Smooth muscle cell (in vitro differentiated cells): Measurements from ENCODE around the gene RUNDC3A. TPM values are rescaled to one million over a fixed set of nuclear protein-coding genes. Genes with fewer than 3 reads are reported as not detected.

ENCODE experiments used
- DNase-seq: peaks from one replicate; lab custom pipeline; 2025; ENCODE audit not compliant: unreplicated experiment; lab: John Stamatoyannopoulos, UW
- H2AFZ ChIP-seq: fragments of 200-600 bp; sonication (generic); 2 replicates; pipeline ENCODE4 v1.6.0; 2016; ENCODE audit warnings: antibody characterized with exemption, low read depth, mild to moderate bottlenecking
- H3F3A ChIP-seq: fragments of 200-600 bp; sonication (generic); 2 replicates; pipeline ENCODE4 v1.6.0; 2017; ENCODE audit warnings: antibody characterized with exemption, low read depth
- H3K27ac ChIP-seq: fragments of 200-600 bp; sonication (generic); 2 replicates; pipeline ENCODE4 v1.5.1; 2016; ENCODE audit warnings: low read depth, mild to moderate bottlenecking
- H3K27me3 ChIP-seq: fragments of 200-600 bp; sonication (generic); 2 replicates; pipeline ENCODE4 v1.6.1; 2016; ENCODE audit warnings: low read depth, mild to moderate bottlenecking
- H3K36me3 ChIP-seq: fragments of 200-600 bp; sonication (generic); 2 replicates; pipeline ENCODE4 v1.5.1; 2016; ENCODE audit warnings: low read depth
- H3K4me1 ChIP-seq: fragments of 200-600 bp; sonication (generic); 2 replicates; pipeline ENCODE4 v1.5.1; 2016; ENCODE audit warnings: low read depth
- H3K4me2 ChIP-seq: fragments of 200-600 bp; sonication (generic); 2 replicates; pipeline ENCODE4 v1.6.0; 2016; ENCODE audit warnings: mild to moderate bottlenecking
- H3K4me3 ChIP-seq: fragments of 200-600 bp; sonication (generic); 2 replicates; pipeline ENCODE4 v1.5.1; 2016; ENCODE audit warnings: mild to moderate bottlenecking
- H3K79me2 ChIP-seq: fragments of 200-600 bp; sonication (generic); 2 replicates; pipeline ENCODE4 v1.6.0; 2016; ENCODE audit warnings: low read depth, mild to moderate bottlenecking
- H3K9ac ChIP-seq: fragments of 200-600 bp; sonication (generic); 2 replicates; pipeline ENCODE4 v1.6.0; 2016; ENCODE audit warnings: low read depth
- H3K9me3 ChIP-seq: fragments of 200-600 bp; sonication (generic); replicated peaks from 2 replicates; pipeline ENCODE4 v1.5.1; 2016; ENCODE audit warnings: low read depth
- H4K20me1 ChIP-seq: fragments of 200-600 bp; sonication (generic); 2 replicates; pipeline ENCODE4 v1.6.0; 2016; ENCODE audit warnings: low read depth
- WGBS: methylation state at CpG from one replicate; pipeline ENCODE4 v1.1.7; 2016; ENCODE audit warnings: low lambda C conversion rate; 5-methylcytosine and 5-hydroxymethylcytosine counted together
- polyA plus RNA-seq: library from polyadenylated mRNA; unstranded; fragments of >200 nt; fragmentation: Nextera tagmentation; extraction: Ambion mirVana; gene quantifications from 2 replicates; pipeline ENCODE4 v1.2.1, GENCODE V29; 2016
- total RNA-seq: library from RNA; depleted of rRNA; stranded (reverse); fragments of >200 nt; gene quantifications from 2 replicates; pipeline ENCODE4 v1.2.3, GENCODE V29; 2014
- TF ChIP-seq, protein P1 (sequence below): fragments of 200-600 bp; sonication (generic); IDR thresholded peaks from 2 replicates; pipeline ENCODE4 v1.5.1; 2017; ENCODE audit warnings: borderline replicate concordance, mild to moderate bottlenecking, antibody characterized with exemption; ENCODE audit not compliant: insufficient read depth, poor library complexity, severe bottlenecking

The RUNDC3A gene
- total and polyA plus RNA-seq, 2 experiments from 2014 or later, result 0.21 to 0.36 TPM

DNA sequence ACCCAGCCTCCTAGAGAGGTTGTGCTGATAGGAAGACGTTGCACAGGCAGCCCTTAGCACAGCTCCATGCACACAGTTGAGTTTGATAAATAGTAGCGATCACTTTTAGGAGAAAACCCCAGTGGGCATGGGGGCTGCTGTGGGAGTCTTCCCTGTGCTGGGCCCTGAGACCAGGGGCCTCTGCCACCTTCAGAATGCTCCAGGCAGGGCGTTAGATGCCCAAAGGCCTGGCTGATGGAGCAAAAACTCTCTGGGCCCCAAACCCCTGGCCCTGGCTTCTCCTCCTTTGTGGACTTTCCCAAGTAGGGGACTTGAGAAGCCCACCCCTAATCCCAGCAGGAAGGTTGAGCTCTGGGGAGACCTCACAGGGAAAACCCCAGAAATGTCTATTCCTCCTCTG, 26.1 kb upstream of the RUNDC3A start:
- no peak overlapping the region for H3K4me3 ChIP-seq
- TF ChIP-seq, protein P1, sequence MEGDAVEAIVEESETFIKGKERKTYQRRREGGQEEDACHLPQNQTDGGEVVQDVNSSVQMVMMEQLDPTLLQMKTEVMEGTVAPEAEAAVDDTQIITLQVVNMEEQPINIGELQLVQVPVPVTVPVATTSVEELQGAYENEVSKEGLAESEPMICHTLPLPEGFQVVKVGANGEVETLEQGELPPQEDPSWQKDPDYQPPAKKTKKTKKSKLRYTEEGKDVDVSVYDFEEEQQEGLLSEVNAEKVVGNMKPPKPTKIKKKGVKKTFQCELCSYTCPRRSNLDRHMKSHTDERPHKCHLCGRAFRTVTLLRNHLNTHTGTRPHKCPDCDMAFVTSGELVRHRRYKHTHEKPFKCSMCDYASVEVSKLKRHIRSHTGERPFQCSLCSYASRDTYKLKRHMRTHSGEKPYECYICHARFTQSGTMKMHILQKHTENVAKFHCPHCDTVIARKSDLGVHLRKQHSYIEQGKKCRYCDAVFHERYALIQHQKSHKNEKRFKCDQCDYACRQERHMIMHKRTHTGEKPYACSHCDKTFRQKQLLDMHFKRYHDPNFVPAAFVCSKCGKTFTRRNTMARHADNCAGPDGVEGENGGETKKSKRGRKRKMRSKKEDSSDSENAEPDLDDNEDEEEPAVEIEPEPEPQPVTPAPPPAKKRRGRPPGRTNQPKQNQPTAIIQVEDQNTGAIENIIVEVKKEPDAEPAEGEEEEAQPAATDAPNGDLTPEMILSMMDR, result no peak
- no peaks in the 10 kb centered on the region for H4K20me1 ChIP-seq
- no peak overlapping the region for H3K4me2 ChIP-seq
- H3K27ac ChIP-seq, result no peak overlapping the region
- H3K4me1 ChIP-seq, result no peaks in the 10 kb centered on the region
- H3K9ac ChIP-seq, result no peak overlapping the region
- no peaks in the 10 kb centered on the region for H3K79me2 ChIP-seq
- H3K9me3 ChIP-seq, result no peaks in the 10 kb centered on the region
- no peaks in the 10 kb centered on the region for H3F3A ChIP-seq
- no peak for DNase-seq
- no peak overlapping the region for H2AFZ ChIP-seq
- H3K27me3 ChIP-seq, result no peaks in the 10 kb centered on the region
- no peaks in the 10 kb centered on the region for H3K36me3 ChIP-seq
- 80% methylated on average over 3 of the region's 3 CpGs for WGBS

DNA sequence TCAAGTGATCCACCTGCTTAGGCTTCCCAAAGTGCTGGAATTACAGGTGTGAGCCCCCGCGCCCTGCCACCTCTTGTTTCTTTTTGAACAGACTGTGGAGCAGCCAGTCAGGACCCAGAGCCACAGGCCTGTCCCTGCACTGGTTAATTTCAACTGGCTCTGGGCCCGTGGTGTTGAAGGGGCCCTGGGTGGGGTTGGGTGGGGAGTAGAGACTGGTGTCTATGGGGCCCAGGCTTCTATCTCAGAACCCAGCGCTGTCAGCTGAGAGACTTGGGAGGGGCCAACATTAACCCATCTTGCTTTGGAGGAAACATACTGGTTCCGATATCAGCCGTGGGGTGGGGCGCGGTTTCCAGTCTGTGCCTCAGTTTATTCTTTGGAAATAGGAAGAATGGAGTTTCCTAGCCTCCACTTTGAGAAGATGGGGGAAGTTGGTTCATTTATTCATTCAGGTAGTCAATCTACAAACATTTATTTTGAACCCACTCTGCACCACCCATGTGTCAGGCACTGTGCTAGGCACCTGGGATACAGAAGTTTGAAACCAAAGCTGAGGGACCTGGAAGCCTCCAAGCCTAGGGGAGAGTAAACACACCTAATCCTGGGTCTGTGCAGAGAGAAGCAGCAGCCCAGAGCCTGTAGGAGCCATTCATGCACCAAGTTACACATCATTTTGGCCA, 24.9 kb upstream of the RUNDC3A start:
- H3K9me3 ChIP-seq, result no peaks in the 10 kb centered on the region
- 91% methylated on average over 8 of the region's 8 CpGs for WGBS

DNA sequence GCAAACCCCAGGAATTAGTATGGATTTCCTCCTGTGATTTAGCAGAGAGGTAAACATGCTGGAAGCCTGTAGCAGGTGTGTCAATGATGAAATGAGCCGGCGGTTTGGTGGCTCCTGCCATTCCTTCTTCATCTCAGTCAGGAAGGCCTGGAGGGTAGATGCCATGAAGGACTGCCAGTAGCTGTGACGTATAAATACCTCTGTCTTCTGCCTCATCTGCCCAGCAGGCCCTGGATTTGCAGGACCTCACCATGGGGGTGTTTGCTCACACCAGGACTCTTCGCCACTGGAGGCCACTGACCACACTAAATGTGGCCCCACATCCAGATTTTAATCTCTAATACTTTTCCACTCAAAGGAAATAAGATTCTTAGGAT, 24.4 kb upstream of the RUNDC3A start:
- no peaks in the 10 kb centered on the region for H3K79me2 ChIP-seq
- no peak overlapping the region for H2AFZ ChIP-seq
- H3K9ac ChIP-seq, result no peak overlapping the region
- H3K9me3 ChIP-seq, result no peaks in the 10 kb centered on the region
- H3K27ac ChIP-seq, result no peak overlapping the region
- H3K4me3 ChIP-seq, result no peak overlapping the region
- H3K36me3 ChIP-seq, result no peaks in the 10 kb centered on the region
- no peak for DNase-seq
- no peaks in the 10 kb centered on the region for H3K27me3 ChIP-seq
- H3F3A ChIP-seq, result no peaks in the 10 kb centered on the region
- no peaks in the 10 kb centered on the region for H3K4me1 ChIP-seq
- TF ChIP-seq, protein P1, result no peak
- 90% methylated on average over 4 of the region's 4 CpGs for WGBS
- H4K20me1 ChIP-seq, result no peaks in the 10 kb centered on the region
- H3K4me2 ChIP-seq, result no peak overlapping the region

More for the DNA sequence above, 24.9 kb upstream of the RUNDC3A start:
- Histone ChIP-seq H3K9ac (no peak overlapping the region), H3K27ac (no peak overlapping the region), H3K27me3 (no peaks in the 10 kb centered on the region), H4K20me1 (no peaks in the 10 kb centered on the region), H3K79me2 (no peaks in the 10 kb centered on the region), H3K4me1 (no peaks in the 10 kb centered on the region), H2AFZ (no peak overlapping the region), H3K36me3 (no peaks in the 10 kb centered on the region), H3K4me3 (no peak overlapping the region), H3K4me2 (no peak overlapping the region), H3F3A (no peaks in the 10 kb centered on the region)
- TF ChIP-seq, protein P1, result no peak
- DNase-seq, result no peak

DNA sequence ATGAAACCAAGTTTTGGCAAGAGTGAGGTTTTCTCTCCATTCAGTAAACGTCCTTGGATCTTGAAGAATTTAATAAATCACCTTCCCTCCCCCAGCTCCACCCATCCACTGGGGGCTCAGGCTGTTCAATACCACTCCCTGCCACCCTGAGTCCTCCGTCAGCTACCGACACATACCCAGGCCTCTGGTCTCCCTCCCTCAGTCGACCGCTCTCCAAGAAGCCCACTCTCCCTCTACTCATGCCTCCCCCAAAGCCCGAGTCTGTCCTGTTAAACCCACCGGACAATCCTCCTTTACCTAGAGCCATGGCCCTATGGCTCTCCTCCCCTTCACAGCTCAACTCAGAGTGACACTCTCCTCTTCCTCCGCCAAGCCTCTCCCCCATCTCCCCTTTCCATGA, 20.8 kb upstream of the RUNDC3A start:
- no peaks in the 10 kb centered on the region for H3K4me1 ChIP-seq
- TF ChIP-seq, protein P1, result no peak
- H3K36me3 ChIP-seq, result no peaks in the 10 kb centered on the region
- H3K27ac ChIP-seq, result no peak overlapping the region
- H3K27me3 ChIP-seq, result no peaks in the 10 kb centered on the region
- no peaks in the 10 kb centered on the region for H3K9me3 ChIP-seq
- no peaks in the 10 kb centered on the region for H3F3A ChIP-seq
- no peaks in the 10 kb centered on the region for H3K79me2 ChIP-seq
- H3K9ac ChIP-seq, result no peak overlapping the region
- H3K4me2 ChIP-seq, result no peak overlapping the region
- no peak for DNase-seq
- H2AFZ ChIP-seq, result no peak overlapping the region
- H4K20me1 ChIP-seq, result no peaks in the 10 kb centered on the region
- H3K4me3 ChIP-seq, result no peak overlapping the region
- 87% methylated on average over 8 of the region's 8 CpGs for WGBS
